Activated T-helper 1 cell treated with anti-CD3 and anti-CD28 coated beads, Interleukin-12 subunit alpha, Interleukin-12 subunit beta, Interleukin-2, Interleukin-4 antibody, amounts not matched to agents 30 ng/mL and 10 ng/mL and 1 ng/mL, durations not matched to agents 14 hours and 24 hours and 36 hours (primary cell): ENCODE data around the gene FBXL2. TPM values are rescaled to one million over a fixed set of nuclear protein-coding genes. Genes with fewer than 3 reads are reported as not detected.
A peak's percentile ranks its signal among the peaks of the same experiment; 100 is the strongest.
"Not testable (repeated sequence)": the region's sequence is repeated elsewhere in the genome, so short reads cannot be mapped to it uniquely, and the experiment has no call there.

Experiments
- DNase-seq: peaks from one replicate; pipeline ENCODE4 v3.0.0; 2021; ENCODE audit warnings: low spot score
- H3K27ac Mint-ChIP-seq: one replicate; pipeline ENCODE4 v1.8.0; 2021; ENCODE audit warnings: mild to moderate bottlenecking, mixed read lengths
- H3K27me3 Mint-ChIP-seq: one replicate; pipeline ENCODE4 v1.8.0; 2022; ENCODE audit warnings: mild to moderate bottlenecking, moderate library complexity, mixed read lengths; ENCODE audit not compliant: insufficient read depth
- H3K36me3 Mint-ChIP-seq: one replicate; pipeline ENCODE4 v1.8.0; 2021; ENCODE audit warnings: low read depth, mixed read lengths
- H3K4me1 Mint-ChIP-seq: one replicate; pipeline ENCODE4 v1.8.0; 2021; ENCODE audit warnings: low read depth, mixed read lengths
- H3K4me3 Mint-ChIP-seq: one replicate; pipeline ENCODE4 v1.8.0; 2021; ENCODE audit warnings: mild to moderate bottlenecking, moderate library complexity, mixed read lengths
- H3K9me3 Mint-ChIP-seq: one replicate; pipeline ENCODE4 v1.8.0; 2021; ENCODE audit warnings: mixed read lengths
- intact Hi-C: fragments of 100-400 bp; cut with micrococcal nuclease; formaldehyde crosslinking; loops from one replicate; pipeline ENCODE4 v1.15.1; 2024
- total RNA-seq: library from RNA; stranded (reverse); gene quantifications from 2 replicates; pipeline ENCODE4 v1.2.3, GENCODE V29; 2022

FBXL2 gene
- total RNA-seq, 1 donor from 2014 or later, result not detected

GRCh38 chr3:33331414-33331813 lies 54.2 kb downstream of the FBXL2 start:
- Mint-ChIP-seq H3K27me3 (peaks cover 13% of the 10 kb centered on the region), H3K4me3 (no peak overlapping the region), H3K36me3 (no peaks in the 10 kb centered on the region), H3K27ac (no peak overlapping the region), H3K9me3 (peaks cover 16% of the 10 kb centered on the region), H3K4me1 (no peaks in the 10 kb centered on the region)
- DNase-seq, result no peak
- intact Hi-C loops, result no loop called here

- Mint-ChIP-seq H3K4me1 (no peaks in the 10 kb centered on the region), H3K27ac (no peak overlapping the region), H3K36me3 (no peaks in the 10 kb centered on the region), H3K9me3 (peaks cover 16% of the 10 kb centered on the region), H3K27me3 (peaks cover 2% of the 10 kb centered on the region), H3K4me3 (no peak overlapping the region)
- intact Hi-C loops, result no loop called here
- no peak for DNase-seq
Observed at GRCh38 chr3:33334364-33334763, 57.1 kb downstream of the FBXL2 start.

- H3K27me3 Mint-ChIP-seq, DNase-seq, H3K9me3 Mint-ChIP-seq, intact Hi-C loops, H3K4me1 Mint-ChIP-seq, H3K4me3 Mint-ChIP-seq, H3K36me3 Mint-ChIP-seq, H3K27ac Mint-ChIP-seq: not testable (repeated sequence)
Observed at GRCh38 chr3:33338936-33339465, 61.8 kb downstream of the FBXL2 start.

GRCh38 chr3:33339758-33340157 lies 62.5 kb downstream of the FBXL2 start:
- intact Hi-C loops, result no loop called here
- H3K36me3 Mint-ChIP-seq, result no peaks in the 10 kb centered on the region
- no peaks in the 10 kb centered on the region for H3K9me3 Mint-ChIP-seq
- no peak overlapping the region for H3K4me3 Mint-ChIP-seq
- H3K27ac Mint-ChIP-seq, result no peak overlapping the region
- no peak for DNase-seq
- peaks cover 4% of the 10 kb centered on the region for H3K27me3 Mint-ChIP-seq
- H3K4me1 Mint-ChIP-seq, result no peaks in the 10 kb centered on the region

- H3K4me1 Mint-ChIP-seq, result no peaks in the 10 kb centered on the region
- intact Hi-C loops, result no loop called here
- no peaks in the 10 kb centered on the region for H3K36me3 Mint-ChIP-seq
- H3K4me3 Mint-ChIP-seq, result no peak overlapping the region
- peaks cover 21% of the 10 kb centered on the region for H3K27me3 Mint-ChIP-seq
- H3K27ac Mint-ChIP-seq, result no peak overlapping the region
- DNase-seq, result no peak
- H3K9me3 Mint-ChIP-seq, result no peaks in the 10 kb centered on the region
Observed at GRCh38 chr3:33355611-33356010, 78.4 kb downstream of the FBXL2 start.

- intact Hi-C loops, result no loop called here
- Mint-ChIP-seq H3K27ac (no peak overlapping the region), H3K27me3 (peaks cover 25% of the 10 kb centered on the region), H3K4me3 (no peak overlapping the region), H3K9me3 (no peaks in the 10 kb centered on the region), H3K36me3 (no peaks in the 10 kb centered on the region), H3K4me1 (no peaks in the 10 kb centered on the region)
- no peak for DNase-seq
Observed at GRCh38 chr3:33358172-33358781, 81.0 kb downstream of the FBXL2 start.

- peaks cover 25% of the 10 kb centered on the region for H3K27me3 Mint-ChIP-seq
- no peaks in the 10 kb centered on the region for H3K9me3 Mint-ChIP-seq
- no peaks in the 10 kb centered on the region for H3K36me3 Mint-ChIP-seq
- DNase-seq, result no peak
- H3K4me1 Mint-ChIP-seq, result no peaks in the 10 kb centered on the region
- no peak overlapping the region for H3K27ac Mint-ChIP-seq
- intact Hi-C loops, result no loop called here
- H3K4me3 Mint-ChIP-seq, result no peak overlapping the region
Observed at GRCh38 chr3:33360136-33360825, 83.0 kb downstream of the FBXL2 start.

- no peak for DNase-seq
- peaks cover 20% of the 10 kb centered on the region for H3K27me3 Mint-ChIP-seq
- no peaks in the 10 kb centered on the region for H3K4me1 Mint-ChIP-seq
- no peaks in the 10 kb centered on the region for H3K36me3 Mint-ChIP-seq
- H3K4me3 Mint-ChIP-seq, result no peak overlapping the region
- intact Hi-C loops, result no loop called here
- H3K9me3 Mint-ChIP-seq, result no peaks in the 10 kb centered on the region
- no peak overlapping the region for H3K27ac Mint-ChIP-seq
Observed at GRCh38 chr3:33363113-33363800, 86.0 kb downstream of the FBXL2 start.

GRCh38 chr3:33364060-33364459 lies 86.8 kb downstream of the FBXL2 start:
- Mint-ChIP-seq H3K36me3 (no peaks in the 10 kb centered on the region), H3K27me3 (peaks cover 16% of the 10 kb centered on the region), H3K27ac (no peak overlapping the region), H3K9me3 (no peaks in the 10 kb centered on the region), H3K4me1 (no peaks in the 10 kb centered on the region), H3K4me3 (no peak overlapping the region)
- intact Hi-C loops, result no loop called here
- DNase-seq, result no peak

GRCh38 chr3:33364531-33365128 lies 87.4 kb downstream of the FBXL2 start:
- intact Hi-C loops, result no loop called here
- Mint-ChIP-seq H3K27ac (no peak overlapping the region), H3K36me3 (no peaks in the 10 kb centered on the region), H3K9me3 (no peaks in the 10 kb centered on the region), H3K4me1 (no peaks in the 10 kb centered on the region), H3K27me3 (peaks cover 13% of the 10 kb centered on the region), H3K4me3 (no peak overlapping the region)
- no peak for DNase-seq

- Mint-ChIP-seq H3K4me1 (peaks cover 8% of the 10 kb centered on the region), H3K27ac (no peak overlapping the region), H3K9me3 (no peaks in the 10 kb centered on the region), H3K36me3 (no peaks in the 10 kb centered on the region), H3K27me3 (peaks cover 5% of the 10 kb centered on the region), H3K4me3 (no peak overlapping the region)
- DNase-seq, result peak; percentile 12
- intact Hi-C loops, result loop anchor here (1.0 to 2.0 kb wide), 5 partner anchors 241 to 640 kb away; no protein-coding TSS in a partner anchor
Observed at GRCh38 chr3:33372218-33373081, 95.2 kb downstream of the FBXL2 start.

- intact Hi-C loops, result loop anchor here (1.0 to 2.0 kb wide), 4 partner anchors 298 to 640 kb away; no protein-coding TSS in a partner anchor
- peaks cover 8% of the 10 kb centered on the region for H3K4me1 Mint-ChIP-seq
- DNase-seq, result no peak
- H3K36me3 Mint-ChIP-seq, result no peaks in the 10 kb centered on the region
- no peaks in the 10 kb centered on the region for H3K9me3 Mint-ChIP-seq
- peaks cover 5% of the 10 kb centered on the region for H3K27me3 Mint-ChIP-seq
- H3K27ac Mint-ChIP-seq, result no peak overlapping the region
- H3K4me3 Mint-ChIP-seq, result no peak overlapping the region
Observed at GRCh38 chr3:33373082-33373437, 95.8 kb downstream of the FBXL2 start.
